Measurements from ENCODE around the gene CNIH4.

- TF ChIP-seq, protein P1, sequence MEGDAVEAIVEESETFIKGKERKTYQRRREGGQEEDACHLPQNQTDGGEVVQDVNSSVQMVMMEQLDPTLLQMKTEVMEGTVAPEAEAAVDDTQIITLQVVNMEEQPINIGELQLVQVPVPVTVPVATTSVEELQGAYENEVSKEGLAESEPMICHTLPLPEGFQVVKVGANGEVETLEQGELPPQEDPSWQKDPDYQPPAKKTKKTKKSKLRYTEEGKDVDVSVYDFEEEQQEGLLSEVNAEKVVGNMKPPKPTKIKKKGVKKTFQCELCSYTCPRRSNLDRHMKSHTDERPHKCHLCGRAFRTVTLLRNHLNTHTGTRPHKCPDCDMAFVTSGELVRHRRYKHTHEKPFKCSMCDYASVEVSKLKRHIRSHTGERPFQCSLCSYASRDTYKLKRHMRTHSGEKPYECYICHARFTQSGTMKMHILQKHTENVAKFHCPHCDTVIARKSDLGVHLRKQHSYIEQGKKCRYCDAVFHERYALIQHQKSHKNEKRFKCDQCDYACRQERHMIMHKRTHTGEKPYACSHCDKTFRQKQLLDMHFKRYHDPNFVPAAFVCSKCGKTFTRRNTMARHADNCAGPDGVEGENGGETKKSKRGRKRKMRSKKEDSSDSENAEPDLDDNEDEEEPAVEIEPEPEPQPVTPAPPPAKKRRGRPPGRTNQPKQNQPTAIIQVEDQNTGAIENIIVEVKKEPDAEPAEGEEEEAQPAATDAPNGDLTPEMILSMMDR (IDR thresholded peaks at IDR 0.05): no peak
- no peak for TF ChIP-seq EZH2 (IDR thresholded peaks at IDR 0.05)
- TF ChIP-seq EZH2phosphoT487 (IDR thresholded peaks at IDR 0.05): no peak
These were observed at the start of gene CNIH4 for GRCh38 chr1:224356685-224357625.
